MM.1S (cell line): Measurements from ENCODE around the gene CD52.

ENCODE experiments used
- DNase-seq: peaks from one replicate; pipeline ENCODE4 v3.0.0-alpha.2; 2015
- H2AFZ ChIP-seq: fragments of 300-600 bp; sonication (generic); 2 replicates; pipeline ENCODE4 v1.6.0; 2016; ENCODE audit warnings: antibody characterized with exemption, low read length
- H3F3A ChIP-seq: fragments of 300-600 bp; sonication (generic); 2 replicates; pipeline ENCODE4 v1.6.1; 2016; ENCODE audit warnings: mild to moderate bottlenecking, antibody characterized with exemption, low read length, moderate library complexity, mixed read lengths; ENCODE audit not compliant: insufficient read depth
- H3K27ac ChIP-seq: fragments of 300-600 bp; sonication (generic); 2 replicates; pipeline ENCODE4 v1.5.1; 2016; ENCODE audit warnings: mild to moderate bottlenecking, low read length
- H3K27me3 ChIP-seq: fragments of 300-600 bp; sonication (generic); replicated peaks from 2 replicates; pipeline ENCODE4 v1.6.0; 2016; ENCODE audit warnings: low read length; ENCODE audit not compliant: insufficient read depth
- H3K36me3 ChIP-seq: fragments of 300-600 bp; sonication (generic); replicated peaks from 2 replicates; pipeline ENCODE4 v1.6.1; 2016; ENCODE audit warnings: mild to moderate bottlenecking, low read length, mixed read lengths; ENCODE audit not compliant: insufficient read depth
- H3K4me1 ChIP-seq: fragments of 300-600 bp; sonication (generic); 2 replicates; pipeline ENCODE4 v1.6.1; 2016; ENCODE audit warnings: low read length, mixed read lengths
- H3K4me2 ChIP-seq: fragments of 300-600 bp; sonication (generic); 2 replicates; pipeline ENCODE4 v1.6.0; 2016; ENCODE audit warnings: low read depth, low read length
- H3K4me3 ChIP-seq: fragments of 300-600 bp; sonication (generic); 2 replicates; pipeline ENCODE4 v1.5.1; 2016; ENCODE audit warnings: low read length, mixed read lengths
- H3K79me2 ChIP-seq: fragments of 300-600 bp; sonication (generic); 2 replicates; pipeline ENCODE4 v1.6.1; 2016; ENCODE audit warnings: mixed run types, low read length, mixed read lengths
- H3K9ac ChIP-seq: fragments of 300-600 bp; sonication (generic); 2 replicates; pipeline ENCODE4 v1.6.1; 2016; ENCODE audit warnings: low read length, mixed read lengths
- H3K9me2 ChIP-seq: fragments of 300-600 bp; sonication (generic); replicated peaks from 2 replicates; pipeline ENCODE4 v1.6.1; 2016; ENCODE audit warnings: mild to moderate bottlenecking, low read length, mixed read lengths; ENCODE audit not compliant: insufficient read depth
- H3K9me3 ChIP-seq: fragments of 300-600 bp; sonication (generic); replicated peaks from 2 replicates; pipeline ENCODE4 v1.6.1; 2016; ENCODE audit warnings: mild to moderate bottlenecking, low read length, mixed read lengths; ENCODE audit not compliant: insufficient read depth
- H4K20me1 ChIP-seq: fragments of 300-600 bp; sonication (generic); 2 replicates; pipeline ENCODE4 v1.6.1; 2016; ENCODE audit warnings: mild to moderate bottlenecking, low read length, moderate library complexity, mixed read lengths; ENCODE audit not compliant: insufficient read depth
- CTCF ChIP-seq: fragments of 300-600 bp; sonication (generic); IDR thresholded peaks from 2 replicates; pipeline ENCODE4 v1.5.1; 2016; ENCODE audit warnings: antibody characterized with exemption, low read length, mixed read lengths
- EZH2 ChIP-seq: fragments of 300-600 bp; sonication (generic); optimal IDR thresholded peaks from 2 replicates; pipeline ENCODE3; 2017; ENCODE audit warnings: low read depth, mild to moderate bottlenecking, antibody characterized with exemption, low read length, mixed read lengths
- EZH2phosphoT487 ChIP-seq: fragments of 300-600 bp; sonication (generic); IDR thresholded peaks from 2 replicates; pipeline ENCODE4 v1.6.1; 2018; ENCODE audit warnings: antibody characterized with exemption, low read length

The CD52 gene

DNA sequence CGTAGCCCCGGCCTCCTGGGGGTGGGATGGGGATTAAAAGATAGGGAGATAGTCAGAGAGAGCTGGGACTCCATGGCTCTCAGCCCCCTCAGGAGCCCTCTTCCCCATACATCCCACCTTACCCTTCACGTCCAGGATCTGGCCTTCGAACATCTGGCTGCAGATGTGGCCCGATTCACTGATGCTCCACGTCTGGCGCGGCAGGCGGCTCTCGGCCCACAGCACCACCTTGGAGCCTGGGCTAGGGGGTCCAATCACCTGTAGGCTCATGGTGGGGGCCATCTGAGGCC lies 4.2 kb downstream of the CD52 start:
- H3K9ac ChIP-seq, result no peak overlapping the region
- H3F3A ChIP-seq, result no peaks in the 10 kb centered on the region
- no peak overlapping the region for H3K4me2 ChIP-seq
- no peaks in the 10 kb centered on the region for H3K36me3 ChIP-seq
- peaks cover 10% of the 10 kb centered on the region for H3K4me1 ChIP-seq
- no peaks in the 10 kb centered on the region for H3K79me2 ChIP-seq
- no peaks in the 10 kb centered on the region for H3K27me3 ChIP-seq
- no peaks in the 10 kb centered on the region for H3K9me3 ChIP-seq
- no peak for DNase-seq
- H3K9me2 ChIP-seq, result no peaks in the 10 kb centered on the region
- no peak overlapping the region for H3K27ac ChIP-seq
- no peak overlapping the region for H3K4me3 ChIP-seq
- H4K20me1 ChIP-seq, result no peaks in the 10 kb centered on the region
- no peak overlapping the region for H2AFZ ChIP-seq
- TF ChIP-seq EZH2phosphoT487 (no peak), EZH2 (no peak), CTCF (no peak)

DNA sequence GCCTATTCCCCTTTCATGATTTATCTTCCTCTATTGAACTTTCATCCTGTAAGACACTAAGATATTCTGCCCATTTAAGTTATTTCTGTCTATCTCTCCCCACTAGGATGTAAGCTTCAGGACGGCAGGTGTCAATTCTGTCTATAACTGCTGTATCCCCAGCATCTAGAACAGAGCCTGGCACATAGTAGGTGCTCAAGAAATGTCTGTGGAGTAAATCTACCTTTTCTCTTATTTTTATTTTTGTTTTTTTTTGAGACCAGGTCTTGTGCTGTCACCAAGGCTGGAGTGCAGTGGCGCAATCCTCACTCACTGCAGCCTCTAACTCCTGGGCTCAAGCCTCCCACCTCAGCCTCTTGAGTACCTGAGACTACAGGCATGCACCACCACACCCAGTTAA lies 5.6 kb downstream of the CD52 start:
- Histone ChIP-seq H3F3A (no peaks in the 10 kb centered on the region), H3K9ac (no peak overlapping the region), H3K4me1 (peaks cover 4% of the 10 kb centered on the region), H4K20me1 (no peaks in the 10 kb centered on the region), H2AFZ (no peak overlapping the region), H3K27ac (no peak overlapping the region), H3K27me3 (no peaks in the 10 kb centered on the region), H3K36me3 (no peaks in the 10 kb centered on the region), H3K9me3 (no peaks in the 10 kb centered on the region), H3K79me2 (no peaks in the 10 kb centered on the region), H3K9me2 (no peaks in the 10 kb centered on the region), H3K4me3 (no peak overlapping the region), H3K4me2 (no peak overlapping the region)
- TF ChIP-seq EZH2 (no peak), CTCF (no peak), EZH2phosphoT487 (no peak)
- no peak for DNase-seq

GRCh38 chr1:26324550-26324949 lies 6.8 kb downstream of the CD52 start:
- H3K27ac ChIP-seq, result no peak overlapping the region
- TF ChIP-seq EZH2phosphoT487 (no peak), CTCF (no peak), EZH2 (no peak)
- H3K9me2 ChIP-seq, result no peaks in the 10 kb centered on the region
- DNase-seq, result no peak
- H3K79me2 ChIP-seq, result no peaks in the 10 kb centered on the region
- no peak overlapping the region for H3K9ac ChIP-seq
- peaks cover 4% of the 10 kb centered on the region for H3K4me1 ChIP-seq
- H3K9me3 ChIP-seq, result no peaks in the 10 kb centered on the region
- H3K4me3 ChIP-seq, result no peak overlapping the region
- no peaks in the 10 kb centered on the region for H3K36me3 ChIP-seq
- H3K4me2 ChIP-seq, result no peak overlapping the region
- no peak overlapping the region for H2AFZ ChIP-seq
- H3F3A ChIP-seq, result no peaks in the 10 kb centered on the region
- no peaks in the 10 kb centered on the region for H4K20me1 ChIP-seq
- no peaks in the 10 kb centered on the region for H3K27me3 ChIP-seq

DNA sequence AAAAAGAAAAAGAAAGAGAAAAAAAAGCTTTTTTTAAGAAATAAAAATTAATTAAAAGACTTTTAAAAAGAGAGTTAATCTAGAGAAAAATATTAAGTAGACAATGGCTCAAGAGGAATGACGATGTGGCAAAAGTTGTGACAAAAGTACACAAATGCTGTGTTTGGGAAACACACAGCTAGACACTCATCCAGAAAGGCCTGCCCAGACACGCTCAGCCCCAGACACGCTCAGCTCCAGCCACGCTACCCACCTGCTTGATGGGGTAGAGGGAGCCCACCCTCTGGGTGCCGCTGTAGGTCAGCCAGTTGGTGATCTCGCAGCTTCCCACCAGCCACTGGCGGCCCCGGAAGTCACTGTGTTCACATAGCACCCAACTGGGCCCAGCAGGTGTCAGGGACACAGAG lies 10.2 kb downstream of the CD52 start:
- Histone ChIP-seq H3F3A (no peaks in the 10 kb centered on the region), H3K4me3 (no peak overlapping the region), H3K9me2 (no peaks in the 10 kb centered on the region), H3K9me3 (no peaks in the 10 kb centered on the region), H3K27me3 (no peaks in the 10 kb centered on the region), H3K79me2 (no peaks in the 10 kb centered on the region), H3K4me1 (no peaks in the 10 kb centered on the region), H3K36me3 (no peaks in the 10 kb centered on the region), H3K27ac (no peak overlapping the region), H2AFZ (no peak overlapping the region), H3K9ac (no peak overlapping the region), H3K4me2 (no peak overlapping the region), H4K20me1 (no peaks in the 10 kb centered on the region)
- DNase-seq, result no peak
- TF ChIP-seq EZH2 (no peak), CTCF (no peak), EZH2phosphoT487 (no peak)
